HG03280 (cell line): ENCODE measurements around the gene CCNI2.
A peak's percentile ranks its signal among the peaks of the same experiment; 100 is the strongest.

ENCODE experiments used
- ATAC-seq: cut with Tn5 transposase; IDR thresholded peaks from one replicate; pipeline ENCODE4 v1.9.1; 2021; ENCODE audit warnings: mild to moderate bottlenecking, moderate library complexity; ENCODE audit not compliant: unreplicated experiment

The CCNI2 gene

DNA sequence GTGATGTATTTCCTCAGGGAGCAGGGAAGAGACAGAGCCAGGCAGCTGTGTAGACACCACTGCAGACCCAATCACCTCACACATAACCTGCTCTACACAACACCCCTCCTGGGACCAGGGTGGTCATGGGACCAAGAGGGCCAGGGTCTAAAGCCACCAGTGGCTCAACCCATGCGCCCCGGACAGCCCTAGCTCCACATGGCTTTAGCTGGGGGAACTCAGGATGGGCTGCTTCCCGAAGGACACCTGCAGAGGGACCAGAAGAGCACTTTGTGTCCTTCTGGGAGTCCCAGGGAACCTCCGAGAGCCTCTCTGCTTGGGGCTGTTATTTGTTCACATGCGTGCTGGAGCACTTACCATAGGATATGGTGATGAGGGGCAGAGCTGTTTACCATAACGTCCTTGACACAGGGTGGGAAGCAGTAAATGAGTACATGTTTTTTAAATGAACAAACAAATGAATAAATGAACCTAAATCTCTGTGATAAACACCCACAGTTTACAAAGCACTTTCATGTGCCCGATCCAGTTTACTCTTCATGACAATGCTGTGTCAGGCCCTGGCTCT lies 17.5 kb downstream of the CCNI2 start:
- no peak for ATAC-seq

GRCh38 chr5:132765311-132766019 lies 18.2 kb downstream of the CCNI2 start:
- ATAC-seq: no peak

DNA sequence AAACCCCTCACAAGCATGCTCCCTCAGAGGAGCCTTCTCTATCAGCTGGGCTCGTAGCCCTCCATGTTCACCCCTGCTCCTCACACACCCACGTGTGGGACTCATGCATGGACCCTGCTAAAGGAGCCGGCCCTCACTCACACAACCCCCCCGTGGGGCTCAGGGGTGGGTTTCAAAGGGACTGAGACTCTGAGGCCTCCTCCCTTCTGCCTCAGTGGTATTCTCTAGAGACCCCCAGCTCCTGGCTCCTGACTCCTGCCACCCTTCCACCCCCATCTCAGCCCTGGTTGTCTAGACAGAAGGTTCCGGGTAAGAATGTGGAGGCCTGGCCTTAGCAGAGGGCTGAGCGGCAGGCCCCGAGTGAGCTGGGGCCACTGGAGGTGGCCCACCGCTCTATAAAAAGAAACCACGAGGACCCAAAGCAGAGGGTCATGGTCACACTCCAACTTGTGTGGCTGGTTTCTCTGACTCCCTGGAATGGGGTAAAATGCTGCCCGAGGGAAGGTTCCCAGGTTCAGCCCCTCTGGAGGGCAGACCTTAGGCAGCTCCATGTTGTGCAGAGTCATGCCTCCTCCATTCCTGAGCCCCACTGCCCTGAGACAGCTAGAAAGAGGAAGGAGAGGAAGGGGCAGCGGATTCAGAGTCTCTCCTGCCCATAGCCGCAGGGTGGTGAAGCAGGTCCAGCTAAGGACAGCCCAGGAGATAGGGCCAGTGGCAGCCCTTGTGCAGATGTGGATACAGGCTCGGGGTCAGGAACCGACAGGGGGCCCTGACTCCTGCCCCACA lies 19.0 kb downstream of the CCNI2 start:
- ATAC-seq: no peak

GRCh38 chr5:132766806-132767055 lies 19.5 kb downstream of the CCNI2 start:
- no peak for ATAC-seq

GRCh38 chr5:132767150-132767549 lies 19.9 kb downstream of the CCNI2 start:
- no peak for ATAC-seq

- no peak for ATAC-seq
Observed at GRCh38 chr5:132768485-132768868, 21.3 kb downstream of the CCNI2 start.

DNA sequence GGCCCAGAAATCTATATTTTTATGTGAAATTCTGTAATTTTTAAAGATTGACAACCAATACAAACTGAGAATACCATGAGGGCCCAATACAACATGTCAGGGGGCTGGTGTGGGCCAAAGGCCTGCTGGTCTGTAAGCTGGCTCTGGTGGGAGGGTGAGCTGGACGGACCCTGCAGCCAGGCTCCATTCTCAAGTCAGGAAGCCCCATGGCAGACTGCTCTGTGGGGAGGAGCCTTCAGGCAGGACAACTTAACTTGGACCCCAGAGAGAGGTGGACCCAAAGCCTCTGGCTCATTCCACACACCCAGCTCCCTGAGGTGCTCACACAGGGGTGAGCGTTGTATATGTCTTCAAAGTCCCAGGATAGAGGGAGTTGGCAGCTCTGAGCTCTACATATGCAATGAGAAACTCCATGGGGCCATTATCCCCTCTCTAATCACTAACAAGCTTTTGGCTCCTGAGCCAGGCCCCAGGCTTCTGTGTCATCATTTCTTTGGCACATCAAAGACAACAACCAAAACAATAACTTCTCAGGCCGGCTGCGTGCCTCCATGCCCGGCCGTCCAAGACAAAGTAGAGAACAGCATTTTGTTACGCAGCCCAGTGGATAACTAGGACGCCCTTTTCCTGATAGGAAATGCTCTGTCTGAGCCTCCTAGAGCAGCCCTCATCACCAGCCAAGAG lies 23.4 kb downstream of the CCNI2 start:
- no peak for ATAC-seq

GRCh38 chr5:132771503-132771998 lies 24.3 kb downstream of the CCNI2 start:
- ATAC-seq: no peak

GRCh38 chr5:132772291-132773070 lies 25.3 kb downstream of the CCNI2 start:
- ATAC-seq: no peak

DNA sequence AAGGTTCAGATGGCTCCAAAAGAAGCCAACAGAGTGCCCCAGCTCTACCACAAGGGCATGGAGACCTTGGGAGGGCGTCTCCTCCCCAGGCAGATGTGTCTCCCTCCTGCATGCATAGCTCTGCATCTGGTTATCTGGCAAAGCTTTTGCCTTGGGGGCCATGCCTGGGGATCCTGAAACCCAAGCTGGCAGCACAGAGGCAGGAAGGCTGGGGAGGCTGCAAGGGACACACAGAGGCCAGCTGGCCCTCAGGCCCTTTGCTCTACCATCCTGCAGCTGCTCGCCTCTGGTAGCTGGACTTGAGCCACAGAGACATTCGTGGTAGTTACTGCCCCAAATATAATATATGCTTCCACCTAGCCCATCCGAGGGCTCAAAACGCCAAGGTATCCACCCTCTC lies 25.9 kb downstream of the CCNI2 start:
- ATAC-seq: no peak

DNA sequence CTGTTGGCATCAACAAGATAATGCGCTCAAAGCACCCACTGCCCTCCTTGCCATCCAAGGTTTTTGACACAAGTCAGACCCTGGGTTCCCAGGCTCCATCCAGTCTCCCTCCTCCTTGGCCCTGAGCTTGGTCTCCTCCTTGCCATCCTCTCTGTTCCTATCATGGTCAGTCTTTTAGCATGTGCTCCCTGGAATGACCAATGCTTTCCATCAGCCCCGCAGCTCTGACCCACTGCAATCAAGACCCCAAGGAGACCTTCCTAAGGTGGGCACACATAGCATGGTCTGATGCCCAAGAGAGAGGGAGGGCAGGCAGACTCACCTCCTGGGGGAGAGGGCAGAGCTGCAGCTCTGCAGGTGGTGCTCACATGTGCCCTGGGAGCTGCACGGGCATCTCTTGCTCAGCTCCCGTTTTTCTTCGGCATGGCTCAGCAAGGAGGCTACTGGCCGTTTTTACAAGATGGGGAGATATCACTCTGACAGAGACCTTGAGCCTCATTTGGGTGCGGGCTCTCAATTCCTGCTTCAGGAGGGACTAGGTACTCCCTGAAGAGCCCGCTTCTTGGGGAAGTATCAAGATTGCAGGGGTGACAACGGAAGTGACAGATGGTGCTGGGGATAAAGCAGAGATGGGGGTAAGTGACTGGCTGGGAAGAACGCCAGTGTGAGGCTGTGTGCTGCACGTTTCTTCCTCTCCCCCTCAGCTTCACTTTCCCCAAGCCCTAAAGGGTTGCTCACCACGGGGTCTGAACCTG lies 26.6 kb downstream of the CCNI2 start:
- no peak for ATAC-seq

GRCh38 chr5:132774406-132774805 lies 27.2 kb downstream of the CCNI2 start:
- no peak for ATAC-seq

DNA sequence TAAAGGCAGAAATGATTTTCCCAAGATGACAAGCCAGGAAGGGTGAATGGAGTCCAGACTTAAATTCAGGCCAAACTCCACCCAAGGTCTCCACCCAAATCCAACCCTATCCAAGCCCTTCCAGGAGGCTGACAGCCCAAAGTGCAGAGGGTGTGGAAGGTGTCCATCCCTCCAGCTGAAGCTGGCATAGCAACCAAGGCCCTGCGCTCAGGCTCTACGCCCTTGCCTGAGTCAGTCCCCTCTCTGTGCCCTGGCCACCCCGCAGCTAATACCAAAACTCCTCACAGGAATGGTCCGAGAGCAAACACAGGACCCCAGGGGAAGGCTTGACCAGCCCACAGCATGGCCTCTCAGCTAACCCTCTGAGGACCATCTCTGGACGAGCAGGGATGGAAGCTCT lies 27.7 kb downstream of the CCNI2 start:
- ATAC-seq: no peak

GRCh38 chr5:132775476-132775961 lies 28.3 kb downstream of the CCNI2 start:
- no peak for ATAC-seq

DNA sequence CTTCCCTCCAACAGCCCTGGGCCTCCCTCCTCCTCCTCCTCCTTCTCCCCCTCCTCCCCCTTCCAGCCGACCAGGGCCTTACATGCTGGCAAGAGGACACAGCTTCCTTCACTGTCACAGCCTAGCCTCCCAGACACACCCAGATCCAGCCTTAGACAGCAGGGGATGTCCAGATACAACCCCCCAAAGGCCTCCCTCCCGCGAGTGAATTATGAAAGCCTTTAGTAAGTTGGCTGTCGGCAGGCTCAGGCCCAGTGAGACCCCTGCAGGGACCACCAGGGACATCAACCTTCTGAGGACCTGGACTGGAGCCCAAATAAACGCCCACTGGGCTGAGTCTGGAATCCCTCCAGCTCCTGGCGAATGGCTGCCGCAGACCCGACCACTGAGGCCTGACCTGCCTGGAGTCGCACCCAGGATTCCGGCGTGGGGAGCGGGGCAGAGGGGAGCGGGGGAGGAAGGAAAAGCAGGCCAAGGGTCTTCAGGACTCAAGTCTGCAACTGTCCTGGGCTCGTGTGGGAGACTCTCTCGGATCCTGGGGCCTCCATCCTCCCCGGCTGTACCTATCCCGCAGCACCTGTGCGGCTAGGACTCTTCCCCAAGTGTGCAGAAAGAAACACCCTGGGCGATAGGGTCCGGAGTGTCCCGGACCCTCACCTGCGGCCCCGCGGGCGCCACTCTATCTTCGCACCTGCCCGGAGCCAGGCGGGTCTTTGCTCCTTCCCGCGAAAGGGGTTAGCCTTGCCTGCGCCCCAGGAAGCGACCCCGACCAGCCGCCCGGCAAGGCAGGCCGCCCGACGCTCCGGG lies 29.1 kb downstream of the CCNI2 start:
- peak; percentile 30 for ATAC-seq

- no peak for ATAC-seq
Observed at GRCh38 chr5:132776938-132777208, 29.6 kb downstream of the CCNI2 start.

- peak; percentile 69 for ATAC-seq
Observed at GRCh38 chr5:132777209-132778069, 30.2 kb downstream of the CCNI2 start, which contains the start of gene SEPTIN8. TSS of gene SEPTIN8 (minus strand) at chr5:132777239. CDS start at chr5:132777137, 102 bp downstream.

- ATAC-seq: no peak
Observed at GRCh38 chr5:132778129-132778528, 30.9 kb downstream of the CCNI2 start.
